Esophagus muscularis mucosa (tissue), 4 donors: ENCODE measurements around the gene SLC22A17.

ENCODE experiments used
- EP300 ChIP-seq: sonication (generic); formaldehyde crosslinking; IDR thresholded peaks from one replicate; pipeline ENCODE4 v1.6.1; 2017; ENCODE audit warnings: antibody characterized with exemption
- POLR2A ChIP-seq: fragments of 450-650 bp; IDR thresholded peaks from one replicate; pipeline ENCODE4 v1.6.1; 2017; ENCODE audit warnings: antibody characterized with exemption, moderate library complexity, mild to moderate bottlenecking, low read depth
- POLR2AphosphoS5 ChIP-seq, 2 donors: sonication (generic); formaldehyde crosslinking; IDR thresholded peaks; one replicate each; pipeline ENCODE4 v1.6.1; 2017; ENCODE audit warnings: antibody characterized with exemption in 2 of 2
- TF ChIP-seq, protein P1 (sequence below), 3 experiments: fragments of 200-600 bp in 2 of 3; fragments of 450-650 bp in 1 of 3; sonication (generic) in 2 of 3; IDR thresholded peaks; one replicate each; pipeline ENCODE4 v1.5.1; 2017 to 2019; ENCODE audit warnings: antibody characterized with exemption in 3 of 3, mild to moderate bottlenecking in 2 of 3, moderate library complexity in 1 of 3

DNA sequence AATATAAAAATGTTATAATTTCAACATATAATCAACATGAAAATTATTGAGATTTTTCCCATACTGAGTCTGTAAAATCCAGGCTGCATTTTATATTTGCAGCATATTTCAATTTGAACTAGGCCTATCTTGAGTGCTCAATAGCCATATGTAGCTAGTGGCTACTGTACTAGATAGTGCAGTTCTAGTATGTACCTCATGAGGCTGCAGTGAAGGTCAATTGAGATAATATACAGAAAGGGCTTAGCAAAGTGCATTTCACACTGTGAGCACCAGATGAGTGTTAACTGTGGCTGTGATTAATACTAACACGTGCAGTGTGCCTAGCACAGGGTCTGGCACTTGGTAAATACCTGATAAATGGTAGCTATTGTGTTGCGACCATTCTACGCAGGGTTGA is 5.4 kb upstream of the SLC22A17 start:
- TF ChIP-seq POLR2A: no peak
- no peak for TF ChIP-seq EP300
- TF ChIP-seq, protein P1, sequence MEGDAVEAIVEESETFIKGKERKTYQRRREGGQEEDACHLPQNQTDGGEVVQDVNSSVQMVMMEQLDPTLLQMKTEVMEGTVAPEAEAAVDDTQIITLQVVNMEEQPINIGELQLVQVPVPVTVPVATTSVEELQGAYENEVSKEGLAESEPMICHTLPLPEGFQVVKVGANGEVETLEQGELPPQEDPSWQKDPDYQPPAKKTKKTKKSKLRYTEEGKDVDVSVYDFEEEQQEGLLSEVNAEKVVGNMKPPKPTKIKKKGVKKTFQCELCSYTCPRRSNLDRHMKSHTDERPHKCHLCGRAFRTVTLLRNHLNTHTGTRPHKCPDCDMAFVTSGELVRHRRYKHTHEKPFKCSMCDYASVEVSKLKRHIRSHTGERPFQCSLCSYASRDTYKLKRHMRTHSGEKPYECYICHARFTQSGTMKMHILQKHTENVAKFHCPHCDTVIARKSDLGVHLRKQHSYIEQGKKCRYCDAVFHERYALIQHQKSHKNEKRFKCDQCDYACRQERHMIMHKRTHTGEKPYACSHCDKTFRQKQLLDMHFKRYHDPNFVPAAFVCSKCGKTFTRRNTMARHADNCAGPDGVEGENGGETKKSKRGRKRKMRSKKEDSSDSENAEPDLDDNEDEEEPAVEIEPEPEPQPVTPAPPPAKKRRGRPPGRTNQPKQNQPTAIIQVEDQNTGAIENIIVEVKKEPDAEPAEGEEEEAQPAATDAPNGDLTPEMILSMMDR (IDR thresholded peaks at IDR 0.05): no peak
- no peak for TF ChIP-seq POLR2AphosphoS5 (IDR thresholded peaks at IDR 0.05)
